HepG2 (cell line): Measurements from ENCODE around the gene MND1. TPM values are rescaled to one million over a fixed set of nuclear protein-coding genes. Genes with fewer than 3 reads are reported as not detected.

Experiments used
- ATAC-seq: fragments of 200-7000 bp; cut with Tn5 transposase; 3 replicates; pipeline ENCODE4 v1.9.1; 2020; ENCODE audit warnings: mild to moderate bottlenecking, moderate library complexity
- BruUV-seq: library from RNA; stranded (reverse); fragments of 400-500 nt; replicated peaks from 2 replicates; lab custom pipeline; 2021; lab: Mats Ljungman, UMichigan
- CTCF ChIA-PET: fragments of 300-600 bp; formaldehyde crosslinking; extraction: SDS; loops from one replicate; lab custom pipeline; 2021; ENCODE audit warnings: low total read pairs, inconsistent platforms, low intra/inter-chr PET ratio; lab: Yijun Ruan, JAX
- POLR2A ChIA-PET: fragments of 350-600 bp; sonication (Branson Sonifier 250); formaldehyde crosslinking; loops from one replicate; lab custom pipeline; 2020; ENCODE audit warnings: antibody characterized with exemption, inconsistent platforms; lab: Yijun Ruan, JAX
- DNase-seq: peaks from one replicate; pipeline ENCODE4 v3.0.0-alpha.2; 2015; ENCODE audit warnings: low spot score
- FAIRE-seq: peaks from 3 replicates; lab custom pipeline; 2011; peaks lifted over from hg19 to GRCh38; lab: Jason Lieb, UNC
- H2AFZ ChIP-seq: one replicate; pipeline ENCODE4 v1.6.1; 2011; ENCODE audit warnings: low read length, inconsistent platforms
- H3K27ac ChIP-seq: fragments of 300-600 bp; 3 replicates; pipeline ENCODE4 v1.8.0; 2011; ENCODE audit warnings: mixed run types, mild to moderate bottlenecking, mixed read lengths, low read length, inconsistent platforms; ENCODE audit not compliant: insufficient read depth; ENCODE audit errors: extremely low read length
- H3K27me3 ChIP-seq, 2 experiments: fragments of 200-600 bp in 1 of 2; 2 replicates in 1 of 2; 3 replicates in 1 of 2; pipeline versions ENCODE4 v1.6.0 to v1.8.0; 2011; ENCODE audit warnings: low read length in 2 of 2, mild to moderate bottlenecking in 2 of 2, moderate library complexity in 2 of 2, inconsistent platforms in 1 of 2; ENCODE audit not compliant: insufficient read depth in 2 of 2, control insufficient read depth in 1 of 2
- H3K36me3 ChIP-seq, 2 experiments: fragments of 200-600 bp in 1 of 2; replicated peaks in 1 of 2; 2 replicates in 1 of 2; 3 replicates in 1 of 2; pipeline versions ENCODE4 v1.5.1 to v1.8.0; 2011; ENCODE audit warnings: low read length in 2 of 2, inconsistent platforms in 1 of 2; ENCODE audit not compliant: insufficient read depth in 2 of 2, control insufficient read depth in 1 of 2
- H3K4me1 ChIP-seq: 2 replicates; pipeline ENCODE4 v1.5.1; 2012; ENCODE audit warnings: low read length, inconsistent platforms; ENCODE audit not compliant: insufficient read depth
- H3K4me2 ChIP-seq: 2 replicates; pipeline ENCODE4 v1.6.0; 2011; ENCODE audit warnings: low read depth, low read length, inconsistent platforms
- H3K4me3 ChIP-seq, 3 experiments: fragments of 200-600 bp in 1 of 3; sonication (generic), shearing (Covaris generic) in 1 of 3; replicated peaks in 1 of 3; 2 replicates each; pipeline ENCODE4 v1.5.1; 2011 to 2016; ENCODE audit warnings: low read length in 3 of 3, inconsistent platforms in 2 of 3, low read depth in 2 of 3, mild to moderate bottlenecking in 2 of 3, control low read depth in 1 of 3, mixed read lengths in 1 of 3; ENCODE audit not compliant: insufficient read depth in 1 of 3
- H3K79me2 ChIP-seq: one replicate; pipeline ENCODE4 v1.6.1; 2011; ENCODE audit warnings: low read length, inconsistent platforms; ENCODE audit not compliant: insufficient read depth
- H3K9ac ChIP-seq: 2 replicates; pipeline ENCODE4 v1.6.0; 2011; ENCODE audit warnings: mild to moderate bottlenecking, low read depth, low read length, inconsistent platforms; ENCODE audit not compliant: insufficient read depth
- H3K9me3 ChIP-seq: 2 replicates; pipeline ENCODE4 v1.5.1; 2012; ENCODE audit warnings: mild to moderate bottlenecking, low read length
- H4K20me1 ChIP-seq: 2 replicates; pipeline ENCODE4 v1.6.0; 2011; ENCODE audit warnings: inconsistent platforms, mild to moderate bottlenecking, low read length, moderate library complexity; ENCODE audit not compliant: insufficient read depth
- CHCHD3 ChIP-seq: sonication (generic); formaldehyde crosslinking; IDR thresholded peaks from 2 replicates; pipeline ENCODE4 v1.8.0; 2022; ENCODE audit warnings: mild to moderate bottlenecking, missing genetic modification reagents, moderate library complexity
- EEA1 ChIP-seq: sonication (generic); formaldehyde crosslinking; IDR thresholded peaks from 2 replicates; pipeline ENCODE4 v1.5.1; 2020; ENCODE audit warnings: mild to moderate bottlenecking, missing genetic modification reagents, borderline replicate concordance
- HDAC1 ChIP-seq: sonication (generic); formaldehyde crosslinking; IDR thresholded peaks from 2 replicates; pipeline ENCODE4 v1.5.1; 2020; ENCODE audit warnings: mild to moderate bottlenecking, missing genetic modification reagents
- HOXA3 ChIP-seq: sonication (generic); formaldehyde crosslinking; IDR thresholded peaks from 2 replicates; pipeline ENCODE4 v1.5.0; 2020; ENCODE audit warnings: missing genetic modification reagents
- MTF2 ChIP-seq: sonication (generic); formaldehyde crosslinking; IDR thresholded peaks from 2 replicates; pipeline ENCODE4 v1.5.0; 2020; ENCODE audit warnings: missing genetic modification reagents, borderline replicate concordance
- ONECUT2 ChIP-seq: sonication (generic); formaldehyde crosslinking; IDR thresholded peaks from 2 replicates; pipeline ENCODE4 v1.4.0; 2020; ENCODE audit warnings: missing genetic modification reagents
- SIN3A ChIP-seq: IDR thresholded peaks from 2 replicates; pipeline ENCODE4 v1.6.1; 2011; ENCODE audit warnings: low read depth, mild to moderate bottlenecking, control low read depth, low read length, borderline replicate concordance
- ZNF777 ChIP-seq: sonication (generic); formaldehyde crosslinking; IDR thresholded peaks from 2 replicates; pipeline ENCODE4 v1.4.0; 2020; ENCODE audit warnings: missing genetic modification reagents
- WGBS: methylation state at CpG from one replicate; pipeline ENCODE4 v1.1.6; 2017; ENCODE audit warnings: low lambda C conversion rate; 5-methylcytosine and 5-hydroxymethylcytosine counted together
- in situ Hi-C: cut with HindIII; loops from 2 replicates; pipeline ENCODE4 v1.10.0; 2017; ENCODE audit warnings: low pct_unique_long_range_greater_than_20kb; ENCODE audit not compliant: extremely low pct_ligation_motif_present
- intact Hi-C: fragments of 100-400 bp; cut with micrococcal nuclease; formaldehyde crosslinking; loops from one replicate; pipeline ENCODE4 v1.10.0; 2022; ENCODE audit not compliant: unreplicated experiment
- polyA plus RNA-seq, 8 experiments: library from polyadenylated mRNA; depleted of rRNA in 3 of 8; stranded (reverse) in 7 of 8; unstranded in 1 of 8; fragments of >200 nt; fragmentation: Illumina TruSeq in 4 of 8; extraction: Trizol in 4 of 8; gene quantifications; 2 replicates each; pipeline versions ENCODE4 v1.2.1 to v1.2.3, GENCODE V29; 2011 to 2016; ENCODE audit warnings: low read depth in 4 of 8, missing spikeins in 1 of 8, mixed read lengths in 1 of 8; ENCODE audit not compliant: insufficient read depth in 1 of 8
- total RNA-seq, 5 experiments: library from RNA; depleted of rRNA; stranded (reverse); fragments of >200 nt; fragmentation: Illumina TruSeq; extraction: Trizol; gene quantifications; 2 replicates each; pipeline ENCODE4 v1.2.3, GENCODE V29; 2016; ENCODE audit warnings: low read depth in 1 of 5
- TF ChIP-seq, protein P1 (sequence below): sonication (generic); formaldehyde crosslinking; IDR thresholded peaks from 2 replicates; pipeline ENCODE4 v1.8.0; 2022; ENCODE audit warnings: mild to moderate bottlenecking, missing genetic modification reagents; ENCODE audit not compliant: insufficient replicate concordance
- TF ChIP-seq, protein P2 (sequence below): sonication (generic); formaldehyde crosslinking; IDR thresholded peaks from 2 replicates; pipeline ENCODE4 v1.4.0; 2020; ENCODE audit warnings: missing genetic modification reagents

The MND1 gene
- total and polyA plus RNA-seq, 2 of the 13 experiments (the other 11 are each of a cell fraction or from before 2014, with no cell fraction given) = 4.8 to 30.7 TPM

DNA sequence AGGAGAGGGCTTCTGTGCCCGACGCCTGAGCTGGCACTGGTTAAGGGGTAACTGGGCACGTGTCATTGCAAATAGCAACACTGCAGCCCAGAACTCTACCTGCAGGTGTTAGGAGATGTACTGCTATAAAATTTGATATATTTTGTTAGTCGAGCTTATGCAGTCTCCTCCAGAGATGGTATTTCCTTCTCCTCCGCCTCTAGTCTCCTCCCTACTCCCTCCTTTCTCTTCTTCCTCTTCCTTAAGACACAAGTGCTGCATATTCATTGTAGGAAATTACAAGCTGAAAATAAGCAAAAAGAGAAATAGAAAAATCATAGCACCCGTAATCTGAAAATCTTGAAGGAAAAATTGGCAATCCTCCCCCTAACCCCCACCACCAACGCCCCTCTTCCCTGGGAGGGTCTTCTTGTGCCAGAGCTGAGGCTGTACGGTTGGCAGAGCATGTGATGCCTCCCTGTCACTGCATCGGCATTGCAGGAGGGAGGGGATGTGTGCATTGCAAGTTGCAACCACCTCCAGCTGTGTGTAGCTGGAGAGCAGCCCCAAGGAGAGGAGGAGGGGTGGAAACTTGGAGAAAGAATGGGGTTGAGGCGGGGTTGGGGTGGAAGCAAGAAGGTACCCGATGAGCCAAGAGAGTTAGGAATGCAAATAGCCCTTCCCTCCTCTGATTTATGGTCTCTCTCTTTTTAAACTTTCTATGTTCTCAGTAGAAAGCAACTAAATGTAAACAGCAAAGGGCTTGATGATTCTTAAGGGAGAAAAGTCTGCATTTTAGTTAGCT, 48.3 kb upstream of the MND1 start:
- Histone ChIP-seq H3K27ac (no peak overlapping the region), H3K9ac (no peak overlapping the region), H3K4me2 (no peak overlapping the region), H2AFZ (no peak overlapping the region), H4K20me1 (no peaks in the 10 kb centered on the region), H3K79me2 (no peaks in the 10 kb centered on the region)
- 77% methylated on average over 11 of the region's 11 CpGs for WGBS
- ChIA-PET CTCF (no interaction called here), POLR2A (no interaction called here)
- no TSS peak for BruUV-seq
- ATAC-seq = no peak
- TF ChIP-seq HDAC1 (CRISPR knock-in tag) = no peak
- TF ChIP-seq, protein P1, sequence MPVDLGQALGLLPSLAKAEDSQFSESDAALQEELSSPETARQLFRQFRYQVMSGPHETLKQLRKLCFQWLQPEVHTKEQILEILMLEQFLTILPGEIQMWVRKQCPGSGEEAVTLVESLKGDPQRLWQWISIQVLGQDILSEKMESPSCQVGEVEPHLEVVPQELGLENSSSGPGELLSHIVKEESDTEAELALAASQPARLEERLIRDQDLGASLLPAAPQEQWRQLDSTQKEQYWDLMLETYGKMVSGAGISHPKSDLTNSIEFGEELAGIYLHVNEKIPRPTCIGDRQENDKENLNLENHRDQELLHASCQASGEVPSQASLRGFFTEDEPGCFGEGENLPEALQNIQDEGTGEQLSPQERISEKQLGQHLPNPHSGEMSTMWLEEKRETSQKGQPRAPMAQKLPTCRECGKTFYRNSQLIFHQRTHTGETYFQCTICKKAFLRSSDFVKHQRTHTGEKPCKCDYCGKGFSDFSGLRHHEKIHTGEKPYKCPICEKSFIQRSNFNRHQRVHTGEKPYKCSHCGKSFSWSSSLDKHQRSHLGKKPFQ (CRISPR knock-in tag) = no peak
- no peak for TF ChIP-seq MTF2
- TF ChIP-seq EEA1 = no peak
- no peak for TF ChIP-seq CHCHD3 (CRISPR knock-in tag)
- TF ChIP-seq SIN3A = no peak
- TF ChIP-seq HOXA3 (CRISPR knock-in tag) = no peak
- TF ChIP-seq ONECUT2 (CRISPR knock-in tag) = no peak
- TF ChIP-seq, protein P2, sequence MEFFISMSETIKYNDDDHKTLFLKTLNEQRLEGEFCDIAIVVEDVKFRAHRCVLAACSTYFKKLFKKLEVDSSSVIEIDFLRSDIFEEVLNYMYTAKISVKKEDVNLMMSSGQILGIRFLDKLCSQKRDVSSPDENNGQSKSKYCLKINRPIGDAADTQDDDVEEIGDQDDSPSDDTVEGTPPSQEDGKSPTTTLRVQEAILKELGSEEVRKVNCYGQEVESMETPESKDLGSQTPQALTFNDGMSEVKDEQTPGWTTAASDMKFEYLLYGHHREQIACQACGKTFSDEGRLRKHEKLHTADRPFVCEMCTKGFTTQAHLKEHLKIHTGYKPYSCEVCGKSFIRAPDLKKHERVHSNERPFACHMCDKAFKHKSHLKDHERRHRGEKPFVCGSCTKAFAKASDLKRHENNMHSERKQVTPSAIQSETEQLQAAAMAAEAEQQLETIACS = no peak
- no peak for TF ChIP-seq ZNF777 (CRISPR knock-in tag)
- TF ChIP-seq, all 625 proteins: peak for 0
- H3K4me1 ChIP-seq = no peaks in the 10 kb centered on the region
- FAIRE-seq = no peak
- no peaks in the 10 kb centered on the region for H3K9me3 ChIP-seq
- in situ Hi-C loops = no loop called here
- no peak overlapping the region for H3K4me3 ChIP-seq
- no peak for DNase-seq
- H3K36me3 ChIP-seq = no peaks in the 10 kb centered on the region
- intact Hi-C loops = no loop called here
- H3K27me3 ChIP-seq = no peaks in the 10 kb centered on the region
